MM.1S (cell line): ENCODE data around the gene MDH1B.

Experiments
- DNase-seq: peaks from one replicate; pipeline ENCODE4 v3.0.0-alpha.2; 2015
- H2AFZ ChIP-seq: fragments of 300-600 bp; sonication (generic); 2 replicates; pipeline ENCODE4 v1.6.0; 2016; ENCODE audit warnings: antibody characterized with exemption, low read length
- H3F3A ChIP-seq: fragments of 300-600 bp; sonication (generic); 2 replicates; pipeline ENCODE4 v1.6.1; 2016; ENCODE audit warnings: mild to moderate bottlenecking, antibody characterized with exemption, low read length, moderate library complexity, mixed read lengths; ENCODE audit not compliant: insufficient read depth
- H3K27ac ChIP-seq: fragments of 300-600 bp; sonication (generic); 2 replicates; pipeline ENCODE4 v1.5.1; 2016; ENCODE audit warnings: mild to moderate bottlenecking, low read length
- H3K27me3 ChIP-seq: fragments of 300-600 bp; sonication (generic); replicated peaks from 2 replicates; pipeline ENCODE4 v1.6.0; 2016; ENCODE audit warnings: low read length; ENCODE audit not compliant: insufficient read depth
- H3K36me3 ChIP-seq: fragments of 300-600 bp; sonication (generic); replicated peaks from 2 replicates; pipeline ENCODE4 v1.6.1; 2016; ENCODE audit warnings: mild to moderate bottlenecking, low read length, mixed read lengths; ENCODE audit not compliant: insufficient read depth
- H3K4me1 ChIP-seq: fragments of 300-600 bp; sonication (generic); 2 replicates; pipeline ENCODE4 v1.6.1; 2016; ENCODE audit warnings: low read length, mixed read lengths
- H3K4me2 ChIP-seq: fragments of 300-600 bp; sonication (generic); 2 replicates; pipeline ENCODE4 v1.6.0; 2016; ENCODE audit warnings: low read depth, low read length
- H3K4me3 ChIP-seq: fragments of 300-600 bp; sonication (generic); 2 replicates; pipeline ENCODE4 v1.5.1; 2016; ENCODE audit warnings: low read length, mixed read lengths
- H3K79me2 ChIP-seq: fragments of 300-600 bp; sonication (generic); 2 replicates; pipeline ENCODE4 v1.6.1; 2016; ENCODE audit warnings: mixed run types, low read length, mixed read lengths
- H3K9ac ChIP-seq: fragments of 300-600 bp; sonication (generic); 2 replicates; pipeline ENCODE4 v1.6.1; 2016; ENCODE audit warnings: low read length, mixed read lengths
- H3K9me2 ChIP-seq: fragments of 300-600 bp; sonication (generic); replicated peaks from 2 replicates; pipeline ENCODE4 v1.6.1; 2016; ENCODE audit warnings: mild to moderate bottlenecking, low read length, mixed read lengths; ENCODE audit not compliant: insufficient read depth
- H3K9me3 ChIP-seq: fragments of 300-600 bp; sonication (generic); replicated peaks from 2 replicates; pipeline ENCODE4 v1.6.1; 2016; ENCODE audit warnings: mild to moderate bottlenecking, low read length, mixed read lengths; ENCODE audit not compliant: insufficient read depth
- H4K20me1 ChIP-seq: fragments of 300-600 bp; sonication (generic); 2 replicates; pipeline ENCODE4 v1.6.1; 2016; ENCODE audit warnings: mild to moderate bottlenecking, low read length, moderate library complexity, mixed read lengths; ENCODE audit not compliant: insufficient read depth
- CTCF ChIP-seq: fragments of 300-600 bp; sonication (generic); IDR thresholded peaks from 2 replicates; pipeline ENCODE4 v1.5.1; 2016; ENCODE audit warnings: antibody characterized with exemption, low read length, mixed read lengths
- EZH2 ChIP-seq: fragments of 300-600 bp; sonication (generic); optimal IDR thresholded peaks from 2 replicates; pipeline ENCODE3; 2017; ENCODE audit warnings: low read depth, mild to moderate bottlenecking, antibody characterized with exemption, low read length, mixed read lengths
- EZH2phosphoT487 ChIP-seq: fragments of 300-600 bp; sonication (generic); IDR thresholded peaks from 2 replicates; pipeline ENCODE4 v1.6.1; 2018; ENCODE audit warnings: antibody characterized with exemption, low read length

The MDH1B gene

GRCh38 chr2:206739271-206739670 is 25.9 kb downstream of the MDH1B start:
- no peaks in the 10 kb centered on the region for H3K79me2 ChIP-seq
- H4K20me1 ChIP-seq, result no peaks in the 10 kb centered on the region
- H3K9ac ChIP-seq, result no peak overlapping the region
- no peaks in the 10 kb centered on the region for H3K9me3 ChIP-seq
- no peaks in the 10 kb centered on the region for H3K27me3 ChIP-seq
- H3K27ac ChIP-seq, result no peak overlapping the region
- no peaks in the 10 kb centered on the region for H3K36me3 ChIP-seq
- DNase-seq, result no peak
- TF ChIP-seq EZH2 (no peak), CTCF (no peak), EZH2phosphoT487 (no peak)
- no peak overlapping the region for H3K4me3 ChIP-seq
- H3F3A ChIP-seq, result no peaks in the 10 kb centered on the region
- no peak overlapping the region for H2AFZ ChIP-seq
- no peak overlapping the region for H3K4me2 ChIP-seq
- no peaks in the 10 kb centered on the region for H3K4me1 ChIP-seq
- H3K9me2 ChIP-seq, result no peaks in the 10 kb centered on the region

DNA sequence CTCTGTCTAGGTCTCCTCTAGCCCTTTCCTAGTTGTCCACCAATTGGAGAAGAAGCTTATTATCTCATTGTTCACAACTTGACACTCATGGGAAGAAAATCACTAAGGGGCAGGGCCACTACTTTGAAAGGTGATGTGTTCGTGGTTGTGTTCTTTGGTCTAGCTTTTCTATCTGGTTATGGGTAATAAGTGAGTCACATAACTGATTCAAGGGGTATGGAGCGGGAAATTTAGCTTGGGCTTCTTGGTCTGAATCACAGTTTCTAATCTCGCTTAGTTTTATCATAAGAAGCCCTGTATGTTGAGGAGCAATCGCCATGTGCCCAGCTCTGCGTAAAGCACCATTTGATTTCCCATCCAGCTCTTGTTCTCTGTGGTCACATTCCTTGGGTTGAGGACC is 28.2 kb downstream of the MDH1B start:
- H3K79me2 ChIP-seq, result no peaks in the 10 kb centered on the region
- no peak overlapping the region for H3K27ac ChIP-seq

GRCh38 chr2:206733341-206733740 is 31.8 kb downstream of the MDH1B start:
- H3K9ac ChIP-seq, result no peak overlapping the region
- no peak overlapping the region for H2AFZ ChIP-seq
- TF ChIP-seq CTCF (no peak), EZH2 (no peak)
- no peak overlapping the region for H3K4me3 ChIP-seq
- no peaks in the 10 kb centered on the region for H3K36me3 ChIP-seq
- H3K9me3 ChIP-seq, result no peaks in the 10 kb centered on the region
- no peak overlapping the region for H3K4me2 ChIP-seq
- H3K79me2 ChIP-seq, result no peaks in the 10 kb centered on the region
- H3K4me1 ChIP-seq, result no peaks in the 10 kb centered on the region
- no peak for DNase-seq
- no peaks in the 10 kb centered on the region for H3K27me3 ChIP-seq
- no peak overlapping the region for H3K27ac ChIP-seq
- H3F3A ChIP-seq, result no peaks in the 10 kb centered on the region
- H3K9me2 ChIP-seq, result no peaks in the 10 kb centered on the region
- H4K20me1 ChIP-seq, result no peaks in the 10 kb centered on the region

More for the DNA sequence above, 28.2 kb downstream of the MDH1B start:
- Histone ChIP-seq H3K9ac (no peak overlapping the region), H2AFZ (no peak overlapping the region), H3K4me3 (no peak overlapping the region), H3K4me2 (no peak overlapping the region), H3K27me3 (no peaks in the 10 kb centered on the region), H3K36me3 (no peaks in the 10 kb centered on the region), H3F3A (no peaks in the 10 kb centered on the region), H3K9me3 (no peaks in the 10 kb centered on the region), H3K9me2 (no peaks in the 10 kb centered on the region), H4K20me1 (no peaks in the 10 kb centered on the region), H3K4me1 (no peaks in the 10 kb centered on the region)
- no peak for TF ChIP-seq CTCF
- TF ChIP-seq EZH2, result no peak
- no peak for TF ChIP-seq EZH2phosphoT487
- no peak for DNase-seq
